Thoracic aorta (tissue), 2 donors: Measurements from ENCODE around the gene FLCN. TPM values are rescaled to one million over a fixed set of nuclear protein-coding genes. Genes with fewer than 3 reads are reported as not detected.
A peak's percentile ranks its signal among the peaks of the same experiment; 100 is the strongest.
"Not testable (repeated sequence)": the region's sequence is repeated elsewhere in the genome, so short reads cannot be mapped to it uniquely, and the experiment has no call there.

Experiments
- ATAC-seq: fragments of 150-250 bp; one replicate; pipeline ENCODE4 v1.8.0; 2017; ENCODE audit warnings: low read depth; ENCODE audit not compliant: insufficient number of reproducible peaks, low FRiP score
- DNase-seq: peaks from one replicate; pipeline ENCODE4 v3.0.0-alpha.2; 2020; ENCODE audit warnings: low spot score
- H3K27ac ChIP-seq, 2 donors: fragments of 200-600 bp; sonication (generic); 1 replicate in 1 of 2; 2 replicates in 1 of 2; pipeline ENCODE4 v1.5.1; 2016; ENCODE audit warnings: mild to moderate bottlenecking in 2 of 2, moderate library complexity in 2 of 2
- H3K27me3 ChIP-seq: fragments of 200-600 bp; sonication (generic); replicated peaks from 2 replicates; pipeline ENCODE4 v1.6.0; 2016; ENCODE audit warnings: mild to moderate bottlenecking; ENCODE audit not compliant: insufficient read depth
- H3K36me3 ChIP-seq: fragments of 200-600 bp; sonication (generic); one replicate; pipeline ENCODE4 v1.5.1; 2016
- H3K4me1 ChIP-seq, 2 donors: fragments of 200-600 bp; sonication (generic); 1 replicate in 1 of 2; 2 replicates in 1 of 2; pipeline versions ENCODE4 v1.5.1 to v1.6.0; 2016; ENCODE audit warnings: low read depth in 2 of 2, mild to moderate bottlenecking in 1 of 2; ENCODE audit not compliant: control insufficient read depth in 1 of 2
- H3K4me3 ChIP-seq: fragments of 200-600 bp; sonication (generic); 2 replicates; pipeline ENCODE4 v1.5.1; 2016; ENCODE audit warnings: mild to moderate bottlenecking
- H3K9me3 ChIP-seq: fragments of 200-600 bp; sonication (generic); 2 replicates; pipeline ENCODE4 v1.5.1; 2016
- CTCF ChIP-seq: fragments of 200-600 bp; sonication (generic); IDR thresholded peaks from one replicate; pipeline ENCODE4 v1.5.1; 2019; ENCODE audit warnings: antibody characterized with exemption
- total RNA-seq, 2 donors: library from RNA; depleted of rRNA; stranded (reverse); fragments of >200 nt; gene quantifications; one replicate each; pipeline versions ENCODE4 v1.1.0 to v1.2.3, GENCODE V29; 2016

Gene FLCN
- total RNA-seq, 2 donors from 2014 or later: 64.3 to 123 TPM

GRCh38 chr17:17186051-17186450 is 50.9 kb downstream of the FLCN start:
- Histone ChIP-seq H3K27ac (no peak overlapping the region), H3K36me3 (peaks cover 25% of the 10 kb centered on the region), H3K4me1 (peaks cover 17 to 45% of the 10 kb centered on the region in 2 donors), H3K4me3 (no peak overlapping the region), H3K9me3 (no peaks in the 10 kb centered on the region), H3K27me3 (no peaks in the 10 kb centered on the region)
- DNase-seq: no peak
- no peak for TF ChIP-seq CTCF
- no peak for ATAC-seq

GRCh38 chr17:17184985-17185757 is 51.8 kb downstream of the FLCN start:
- Histone ChIP-seq H3K36me3 (peaks cover 26% of the 10 kb centered on the region), H3K4me1 (peaks cover 11 to 41% of the 10 kb centered on the region in 2 donors)
- not testable (repeated sequence) for H3K4me3 ChIP-seq, DNase-seq, ATAC-seq, H3K27ac ChIP-seq, H3K27me3 ChIP-seq, H3K9me3 ChIP-seq

GRCh38 chr17:17183744-17184143 is 53.2 kb downstream of the FLCN start:
- no peak for ATAC-seq
- no peaks in the 10 kb centered on the region for H3K9me3 ChIP-seq
- H3K27ac ChIP-seq: no peak overlapping the region
- TF ChIP-seq CTCF: no peak
- no peak overlapping the region for H3K4me3 ChIP-seq
- H3K4me1 ChIP-seq: peaks cover 5 to 35% of the 10 kb centered on the region in 2 donors
- H3K27me3 ChIP-seq: no peaks in the 10 kb centered on the region
- no peak for DNase-seq
- peaks cover 25% of the 10 kb centered on the region for H3K36me3 ChIP-seq

- TF ChIP-seq CTCF: no peak
- Histone ChIP-seq H3K4me1 (peaks cover 5 to 35% of the 10 kb centered on the region in 2 donors), H3K36me3 (peaks cover 31% of the 10 kb centered on the region), H3K4me3 (no peak overlapping the region), H3K27me3 (no peaks in the 10 kb centered on the region), H3K27ac (no peak overlapping the region), H3K9me3 (no peaks in the 10 kb centered on the region)
- DNase-seq: no peak
- ATAC-seq: no peak
These were observed 54.3 kb downstream of the FLCN start for GRCh38 chr17:17182598-17183136.

- DNase-seq (no peak), ATAC-seq (no peak)
- no peak for TF ChIP-seq CTCF
- H3K27me3 ChIP-seq: no peaks in the 10 kb centered on the region
- peak overlapping the region; percentile 25 to 58 for H3K27ac ChIP-seq
- H3K36me3 ChIP-seq: peaks cover 38% of the 10 kb centered on the region
- no peaks in the 10 kb centered on the region for H3K9me3 ChIP-seq
- peaks cover 5 to 30% of the 10 kb centered on the region in 2 donors for H3K4me1 ChIP-seq
- no peak overlapping the region for H3K4me3 ChIP-seq
These were observed 55.0 kb downstream of the FLCN start for GRCh38 chr17:17181666-17182597.
